ENCODE measurements around the gene DDX25.

DNA sequence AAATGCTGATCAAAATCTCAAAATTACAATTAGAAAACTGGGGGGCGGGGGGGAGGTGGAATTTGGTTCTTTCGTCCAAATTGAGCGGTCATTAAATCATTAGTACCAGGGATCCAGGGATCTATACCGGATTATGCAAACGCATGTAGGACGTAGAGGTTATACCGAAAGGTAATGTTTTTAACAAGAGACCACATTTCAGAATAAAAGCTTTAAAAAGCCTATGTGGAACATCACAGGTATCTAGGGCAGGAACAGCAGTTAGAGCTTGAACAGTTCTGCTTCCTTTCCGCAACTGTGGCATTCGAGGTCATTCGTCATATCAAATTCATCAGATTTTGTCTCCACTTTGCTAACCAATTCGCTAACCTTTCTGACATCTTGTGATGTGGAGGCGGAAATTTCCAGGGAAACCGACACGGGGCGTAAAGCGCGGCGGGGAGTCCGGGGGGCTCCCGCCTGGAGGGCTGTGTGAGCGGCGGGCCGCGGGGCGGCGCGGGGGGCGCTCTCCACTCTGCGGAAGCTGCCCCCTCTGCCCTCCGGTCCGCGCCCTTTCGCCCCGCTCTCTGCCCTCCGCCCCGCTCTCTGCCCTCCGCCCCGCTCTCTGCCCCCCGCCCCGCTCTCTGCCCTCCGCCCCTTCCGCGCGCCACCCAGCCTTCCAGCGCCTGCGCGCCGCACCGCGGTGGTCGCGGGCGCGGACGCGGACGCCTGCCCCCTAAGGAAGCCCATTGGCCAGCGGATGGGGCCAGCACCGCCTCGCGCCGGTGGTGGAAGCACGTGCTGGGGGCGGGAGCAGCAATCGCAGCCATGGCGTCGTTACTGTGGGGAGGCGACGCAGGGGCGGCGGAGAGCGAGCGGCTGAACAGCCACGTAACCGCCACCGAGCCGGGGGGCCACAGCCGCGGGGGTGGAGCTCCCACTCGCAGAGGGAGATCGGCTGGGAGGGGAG, at the start of gene DDX25:
- no peak for TF ChIP-seq EZH2phosphoT487 (conservative IDR thresholded peaks at IDR 0.05; ENCODE audit: low read length)
- TF ChIP-seq CTCF (IDR thresholded peaks at IDR 0.05; ENCODE audit: insufficient read depth, low read length, poor library complexity, severe bottlenecking): no peak

Measured in SU-DHL-6 (cell line).